Activated CD8-positive, alpha-beta memory T cell treated with anti-CD3 and anti-CD28 coated beads, Interleukin-2, amount 50 U/mL, for 1 hour (primary cell): ENCODE measurements around the gene TNNI3.
"Not testable (repeated sequence)": the region's sequence is repeated elsewhere in the genome, so short reads cannot be mapped to it uniquely, and the experiment has no call there.

ENCODE experiments used
- DNase-seq: peaks from one replicate; pipeline ENCODE4 v3.0.0-alpha.2; 2020; ENCODE audit errors: extremely low read depth

Gene TNNI3

DNA sequence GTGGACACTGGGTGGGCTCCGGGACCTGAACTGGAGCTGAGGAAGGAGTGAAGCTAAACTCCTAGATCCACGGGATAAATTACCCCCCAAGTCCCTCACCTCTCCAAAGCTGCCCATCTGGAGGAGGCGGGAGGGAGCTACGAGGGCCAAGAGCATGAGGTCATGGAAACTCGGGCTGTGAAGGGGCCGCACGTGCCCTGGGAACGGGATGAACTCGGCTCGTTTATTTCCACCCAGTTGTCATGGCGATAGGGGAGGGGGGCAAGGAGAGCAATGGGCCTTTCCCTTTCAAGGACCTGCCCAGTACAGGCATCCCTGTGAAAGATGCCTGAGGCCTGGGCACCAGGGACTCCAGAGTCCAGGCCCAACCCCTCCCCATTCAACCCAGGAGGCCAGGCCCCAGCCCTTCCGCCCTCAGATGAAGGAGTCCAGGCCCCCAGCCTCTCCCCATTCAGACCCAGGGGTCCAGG lies 43.9 kb downstream of the TNNI3 start:
- no peak for DNase-seq

DNA sequence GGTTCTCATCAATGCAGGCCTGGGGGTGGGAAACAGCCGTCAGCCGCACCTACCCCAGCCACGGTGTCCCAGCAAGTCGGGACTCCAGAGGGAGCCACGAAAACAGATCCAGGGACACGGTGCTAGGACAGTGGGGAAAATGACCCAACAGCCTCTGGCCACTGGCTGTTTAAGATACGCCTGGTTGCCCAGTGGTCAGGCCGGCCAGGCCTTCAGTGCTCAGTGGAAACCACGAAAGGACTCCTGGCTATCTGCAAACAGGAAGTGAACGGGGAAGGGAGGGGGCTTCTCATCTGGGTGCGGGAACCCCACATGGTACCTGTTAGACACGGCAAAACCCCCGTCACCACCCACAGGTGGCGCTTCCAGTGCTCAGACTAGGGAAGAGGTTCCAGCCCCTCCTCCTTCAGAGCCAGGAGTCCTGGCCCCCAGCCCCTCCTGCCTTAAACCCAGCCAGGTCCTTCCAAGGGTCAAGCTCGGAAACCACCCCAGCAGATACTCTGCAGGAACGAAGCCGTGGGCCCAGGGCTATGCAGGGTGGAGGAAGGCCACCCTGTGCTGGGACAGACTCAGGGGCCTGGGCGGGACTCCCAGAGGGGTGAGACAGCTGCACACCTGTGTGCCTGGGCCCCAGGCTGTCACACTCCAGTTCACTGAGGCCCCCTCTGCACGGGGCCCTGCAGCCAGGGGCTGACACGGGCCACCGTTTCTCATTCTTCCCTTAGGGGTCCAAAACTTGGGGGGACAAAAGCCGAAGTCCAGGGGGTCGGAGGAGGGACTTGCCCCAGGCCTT lies 44.6 kb downstream of the TNNI3 start:
- no peak for DNase-seq

GRCh38 chr19:55112246-55112776 lies 45.2 kb downstream of the TNNI3 start:
- no peak for DNase-seq

GRCh38 chr19:55111238-55111831 lies 46.2 kb downstream of the TNNI3 start:
- DNase-seq = no peak

- no peak for DNase-seq
Measured at GRCh38 chr19:55109527-55110291, 47.8 kb downstream of the TNNI3 start.

- not testable (repeated sequence) for DNase-seq
Measured at GRCh38 chr19:55107252-55107651, 50.3 kb downstream of the TNNI3 start.

GRCh38 chr19:55106591-55106990 lies 50.9 kb downstream of the TNNI3 start:
- no peak for DNase-seq

DNA sequence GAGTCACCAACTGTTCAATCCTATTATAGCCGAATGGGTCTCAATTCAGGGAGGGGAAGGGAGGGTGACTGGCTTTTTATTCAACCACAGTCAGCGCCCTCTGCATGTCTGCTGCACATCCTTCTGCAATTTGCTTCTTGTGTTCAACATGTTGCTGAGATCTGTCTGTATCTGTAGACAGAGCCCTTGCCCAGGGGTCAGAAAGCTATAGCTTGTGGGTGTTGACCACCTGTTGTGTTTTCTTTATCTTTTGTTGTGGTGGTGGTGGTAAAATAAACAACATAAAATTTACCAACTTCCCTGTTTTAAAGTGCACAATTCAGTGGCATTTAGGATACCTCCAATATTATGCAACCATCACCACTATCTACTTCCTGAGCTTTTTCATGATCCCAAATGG lies 52.3 kb downstream of the TNNI3 start:
- DNase-seq = no peak

- DNase-seq = no peak
Measured at GRCh38 chr19:55103190-55103589, 54.3 kb downstream of the TNNI3 start.
